ENCODE results near the gene SDK1.
"Not testable (repeated sequence)": the region's sequence is repeated elsewhere in the genome, so short reads cannot be mapped to it uniquely, and the experiment has no call there.

SDK1 gene

DNA sequence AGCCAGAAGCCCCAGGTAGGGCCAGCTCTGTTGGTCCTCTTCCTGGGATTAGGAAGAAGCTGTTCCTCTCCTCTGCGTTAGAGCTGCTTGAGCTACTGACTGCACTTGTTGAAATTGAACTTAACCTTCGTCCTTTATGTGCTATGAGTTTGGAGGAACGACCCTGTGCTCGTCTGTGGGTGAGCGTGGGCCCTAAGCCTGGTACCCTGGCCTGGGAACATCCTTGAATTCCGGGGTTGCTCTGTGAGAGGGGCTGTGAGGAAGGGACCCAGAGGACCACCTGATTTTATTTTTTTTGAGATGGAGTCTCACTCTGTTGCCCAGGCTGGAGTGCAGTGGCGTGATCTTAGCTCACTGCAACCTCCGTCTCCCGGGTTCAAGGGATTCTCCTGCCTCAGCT is 933.8 kb downstream of the SDK1 start:
- Histone ChIP-seq H3K4me1 (ENCODE audit: control insufficient read depth, insufficient read depth, low read length) (no peaks in the 10 kb centered on the region), H3K36me3 (ENCODE audit: control insufficient read depth in 2 of 2, insufficient read depth in 2 of 2, low read length in 2 of 2) (no peaks in the 10 kb centered on the region), H3K4me3 (ENCODE audit: low read length in 2 of 2) (no peak overlapping the region), H3K27ac (ENCODE audit: low read length) (no peak overlapping the region), H3K9me3 (ENCODE audit: control insufficient read depth in 2 of 2, low read length in 2 of 2) (no peaks in the 10 kb centered on the region), H3K27me3 (ENCODE audit: control insufficient read depth in 1 of 2, insufficient read depth in 2 of 2, low read length in 2 of 2) (no peaks in the 10 kb centered on the region), H3K9ac (ENCODE audit: low read length in 2 of 2) (no peak overlapping the region)

DNA sequence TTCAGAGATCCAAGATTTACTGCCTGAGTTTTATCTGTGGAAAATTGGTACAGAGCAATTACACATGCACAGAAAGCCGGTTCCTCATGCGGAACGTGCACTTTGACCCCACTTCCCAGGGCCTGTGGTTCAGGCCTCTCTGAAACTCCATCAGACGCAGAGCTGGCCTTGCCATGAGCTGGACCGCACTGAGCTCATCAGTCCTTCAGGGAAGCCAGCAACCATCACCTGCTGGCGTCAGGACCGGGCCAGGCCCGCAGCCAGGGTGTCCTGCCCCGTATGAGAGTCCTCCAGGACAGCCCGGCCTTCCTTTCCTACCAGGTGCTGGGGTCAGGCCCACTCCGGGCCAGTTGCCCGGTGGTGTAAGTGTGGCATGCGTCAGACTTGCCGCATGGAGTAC is 934.5 kb downstream of the SDK1 start:
- Histone ChIP-seq H3K4me3 (ENCODE audit: low read length in 2 of 2) (no peak overlapping the region), H3K4me1 (ENCODE audit: control insufficient read depth, insufficient read depth, low read length) (no peaks in the 10 kb centered on the region), H3K27ac (ENCODE audit: low read length) (no peak overlapping the region), H3K36me3 (ENCODE audit: control insufficient read depth in 2 of 2, insufficient read depth in 2 of 2, low read length in 2 of 2) (no peaks in the 10 kb centered on the region), H3K9ac (ENCODE audit: low read length in 2 of 2) (no peak overlapping the region), H3K9me3 (ENCODE audit: control insufficient read depth in 2 of 2, low read length in 2 of 2) (no peaks in the 10 kb centered on the region), H3K27me3 (ENCODE audit: control insufficient read depth in 1 of 2, insufficient read depth in 2 of 2, low read length in 2 of 2) (no peaks in the 10 kb centered on the region)

DNA sequence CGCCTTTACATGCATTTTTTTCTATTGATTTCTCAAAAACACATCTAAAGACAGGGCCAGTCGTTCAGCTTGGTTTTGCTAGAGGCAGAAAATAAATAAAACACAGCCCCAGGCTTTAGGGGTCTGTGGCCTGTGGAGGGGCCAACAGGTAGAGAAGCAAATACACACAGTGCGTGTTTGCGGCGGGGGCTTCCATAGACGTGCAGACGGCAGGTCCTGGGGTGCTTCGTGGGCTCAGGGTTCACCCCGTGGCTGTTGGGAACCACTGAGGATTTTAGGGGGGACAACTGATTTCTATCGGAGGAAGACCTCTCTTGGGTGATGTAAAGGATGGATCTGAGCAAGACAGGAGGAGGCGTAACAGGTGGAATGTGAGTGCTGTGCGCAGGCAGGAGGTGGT is 935.3 kb downstream of the SDK1 start:
- Histone ChIP-seq H3K9ac (ENCODE audit: low read length in 2 of 2) (no peak overlapping the region), H3K27me3 (ENCODE audit: control insufficient read depth in 1 of 2, insufficient read depth in 2 of 2, low read length in 2 of 2) (no peaks in the 10 kb centered on the region), H3K4me3 (ENCODE audit: low read length in 2 of 2) (no peak overlapping the region), H3K27ac (ENCODE audit: low read length) (no peak overlapping the region), H3K36me3 (ENCODE audit: control insufficient read depth in 2 of 2, insufficient read depth in 2 of 2, low read length in 2 of 2) (no peaks in the 10 kb centered on the region), H3K9me3 (ENCODE audit: control insufficient read depth in 2 of 2, low read length in 2 of 2) (no peaks in the 10 kb centered on the region), H3K4me1 (ENCODE audit: control insufficient read depth, insufficient read depth, low read length) (no peaks in the 10 kb centered on the region)

DNA sequence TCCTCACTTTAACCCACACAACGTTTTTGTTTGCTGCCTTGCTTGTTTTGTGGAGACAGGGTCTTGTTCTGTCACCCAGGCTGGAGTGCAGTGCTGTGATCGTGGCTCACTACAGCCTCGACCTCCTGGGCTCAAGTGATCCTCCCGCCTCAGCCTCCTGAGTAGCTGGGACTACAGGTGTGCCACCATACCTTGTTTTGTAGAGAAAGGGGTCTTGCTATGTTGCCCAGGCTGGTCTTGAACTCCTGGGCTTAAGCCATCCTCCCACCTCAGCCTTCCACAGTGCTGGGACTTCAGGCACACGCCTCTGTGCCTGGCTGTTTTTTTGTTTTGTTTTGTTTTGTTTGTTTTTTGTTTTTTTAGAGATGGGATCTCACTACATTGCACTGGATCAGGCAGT is 935.8 kb downstream of the SDK1 start:
- H3K9ac ChIP-seq (ENCODE audit: low read length in 2 of 2); H3K36me3 ChIP-seq (ENCODE audit: control insufficient read depth in 2 of 2, insufficient read depth in 2 of 2, low read length in 2 of 2); H3K27ac ChIP-seq (ENCODE audit: low read length); H3K4me3 ChIP-seq (ENCODE audit: low read length in 2 of 2); H3K27me3 ChIP-seq (ENCODE audit: control insufficient read depth in 1 of 2, insufficient read depth in 2 of 2, low read length in 2 of 2); H3K9me3 ChIP-seq (ENCODE audit: control insufficient read depth in 2 of 2, low read length in 2 of 2); H3K4me1 ChIP-seq (ENCODE audit: control insufficient read depth, insufficient read depth, low read length): not testable (repeated sequence)

DNA sequence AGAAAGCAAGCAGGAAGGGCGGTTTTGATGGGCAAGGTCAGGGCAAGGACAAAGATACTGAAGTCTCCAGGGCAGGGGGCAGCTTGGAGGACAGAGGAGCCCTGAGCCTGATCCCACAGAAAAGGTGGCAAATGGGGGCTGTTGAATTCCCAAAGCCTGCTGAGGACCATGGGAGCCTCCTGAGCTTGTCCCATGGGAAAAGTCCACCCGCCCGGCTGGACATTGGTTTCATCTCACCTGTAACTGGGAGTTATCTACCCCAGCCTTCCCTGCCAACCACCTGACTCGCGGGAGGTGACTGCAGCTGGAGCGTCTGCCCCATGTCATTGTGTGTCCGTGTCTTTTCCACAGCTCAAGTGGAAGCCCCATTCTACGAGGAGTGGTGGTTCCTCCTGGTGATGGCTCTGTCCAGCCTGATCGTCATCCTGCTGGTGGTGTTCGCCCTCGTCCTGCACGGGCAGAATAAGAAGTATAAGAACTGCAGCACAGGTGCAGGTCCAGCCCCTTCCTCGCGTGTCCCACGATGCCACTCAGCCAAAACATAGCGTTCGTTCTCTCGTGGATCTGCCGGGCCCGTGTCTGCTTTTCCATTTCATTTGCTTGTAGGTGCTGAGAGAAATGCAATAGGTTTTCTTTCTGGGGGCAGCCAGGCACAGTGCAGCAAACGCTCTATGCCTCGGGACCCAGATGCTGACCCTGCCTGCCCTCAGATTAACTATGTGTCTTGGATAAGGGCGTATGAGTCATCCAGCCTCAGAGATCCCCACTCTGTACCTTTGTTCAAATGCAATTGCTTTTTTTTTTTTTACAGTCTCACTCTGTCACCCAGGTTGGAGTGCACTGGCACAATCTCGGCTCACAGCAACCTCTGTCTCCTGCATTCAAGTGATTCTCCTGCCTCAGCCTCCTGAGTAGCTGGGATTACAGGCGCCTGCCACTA is 936.5 kb downstream of the SDK1 start:
- no peaks in the 10 kb centered on the region for H3K36me3 ChIP-seq (ENCODE audit: control insufficient read depth in 2 of 2, insufficient read depth in 2 of 2, low read length in 2 of 2)

DNA sequence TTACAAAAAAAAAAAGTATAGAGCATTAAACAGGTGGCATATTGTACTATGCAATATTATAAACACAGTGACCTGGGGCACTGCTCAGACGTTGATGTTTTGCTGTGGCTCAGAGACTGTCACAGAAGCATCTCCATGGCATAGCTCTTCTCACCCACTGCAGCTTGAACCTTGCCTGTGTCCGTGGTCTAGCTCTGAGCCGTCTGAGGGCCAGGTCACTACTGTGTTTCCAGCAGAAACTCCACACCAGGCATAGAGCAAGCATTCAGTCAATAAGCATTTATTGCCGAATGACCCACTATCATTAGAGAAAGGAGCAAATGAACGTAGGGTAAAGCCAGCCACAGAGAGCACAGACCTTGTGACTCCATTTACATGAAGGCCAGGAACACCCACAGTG is 937.8 kb downstream of the SDK1 start:
- Histone ChIP-seq H3K9me3 (ENCODE audit: control insufficient read depth in 2 of 2, low read length in 2 of 2) (no peaks in the 10 kb centered on the region), H3K27ac (ENCODE audit: low read length) (no peak overlapping the region), H3K27me3 (ENCODE audit: control insufficient read depth in 1 of 2, insufficient read depth in 2 of 2, low read length in 2 of 2) (no peaks in the 10 kb centered on the region), H3K4me3 (ENCODE audit: low read length in 2 of 2) (no peak overlapping the region), H3K9ac (ENCODE audit: low read length in 2 of 2) (no peak overlapping the region), H3K36me3 (ENCODE audit: control insufficient read depth in 2 of 2, insufficient read depth in 2 of 2, low read length in 2 of 2) (no peaks in the 10 kb centered on the region), H3K4me1 (ENCODE audit: control insufficient read depth, insufficient read depth, low read length) (no peaks in the 10 kb centered on the region)

More for the DNA sequence above, 936.5 kb downstream of the SDK1 start:
- Histone ChIP-seq H3K27me3 (ENCODE audit: control insufficient read depth in 1 of 2, insufficient read depth in 2 of 2, low read length in 2 of 2) (no peaks in the 10 kb centered on the region), H3K27ac (ENCODE audit: low read length) (no peak overlapping the region), H3K9me3 (ENCODE audit: control insufficient read depth in 2 of 2, low read length in 2 of 2) (no peaks in the 10 kb centered on the region), H3K4me1 (ENCODE audit: control insufficient read depth, insufficient read depth, low read length) (no peaks in the 10 kb centered on the region), H3K9ac (ENCODE audit: low read length in 2 of 2) (no peak overlapping the region), H3K4me3 (ENCODE audit: low read length in 2 of 2) (no peak overlapping the region)

DNA sequence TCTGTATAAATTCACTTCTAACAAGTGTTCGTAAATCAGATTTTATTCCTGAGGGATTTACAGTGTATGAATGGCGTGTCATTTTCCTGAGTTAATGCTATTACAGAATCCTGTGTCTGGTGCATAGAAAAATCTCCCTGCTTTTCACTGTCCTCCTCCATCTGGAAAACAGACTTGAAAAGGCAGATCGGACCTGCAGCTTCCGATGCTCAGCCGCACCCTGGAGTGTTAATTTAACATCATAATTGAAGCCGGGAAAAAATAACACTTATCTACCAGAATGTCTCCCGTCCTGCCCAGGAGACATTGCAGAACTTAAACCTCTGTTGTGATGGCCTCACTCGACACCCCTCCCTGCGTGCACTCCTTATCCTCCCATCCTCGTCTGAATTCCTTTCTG is 939.0 kb downstream of the SDK1 start:
- Histone ChIP-seq H3K27ac (ENCODE audit: low read length) (no peak overlapping the region), H3K4me3 (ENCODE audit: low read length in 2 of 2) (no peak overlapping the region), H3K4me1 (ENCODE audit: control insufficient read depth, insufficient read depth, low read length) (no peaks in the 10 kb centered on the region), H3K9me3 (ENCODE audit: control insufficient read depth in 2 of 2, low read length in 2 of 2) (peaks cover 0 to 8% of the 10 kb centered on the region in 2 donors), H3K27me3 (ENCODE audit: control insufficient read depth in 1 of 2, insufficient read depth in 2 of 2, low read length in 2 of 2) (no peaks in the 10 kb centered on the region), H3K36me3 (ENCODE audit: control insufficient read depth in 2 of 2, insufficient read depth in 2 of 2, low read length in 2 of 2) (no peaks in the 10 kb centered on the region), H3K9ac (ENCODE audit: low read length in 2 of 2) (no peak overlapping the region)

DNA sequence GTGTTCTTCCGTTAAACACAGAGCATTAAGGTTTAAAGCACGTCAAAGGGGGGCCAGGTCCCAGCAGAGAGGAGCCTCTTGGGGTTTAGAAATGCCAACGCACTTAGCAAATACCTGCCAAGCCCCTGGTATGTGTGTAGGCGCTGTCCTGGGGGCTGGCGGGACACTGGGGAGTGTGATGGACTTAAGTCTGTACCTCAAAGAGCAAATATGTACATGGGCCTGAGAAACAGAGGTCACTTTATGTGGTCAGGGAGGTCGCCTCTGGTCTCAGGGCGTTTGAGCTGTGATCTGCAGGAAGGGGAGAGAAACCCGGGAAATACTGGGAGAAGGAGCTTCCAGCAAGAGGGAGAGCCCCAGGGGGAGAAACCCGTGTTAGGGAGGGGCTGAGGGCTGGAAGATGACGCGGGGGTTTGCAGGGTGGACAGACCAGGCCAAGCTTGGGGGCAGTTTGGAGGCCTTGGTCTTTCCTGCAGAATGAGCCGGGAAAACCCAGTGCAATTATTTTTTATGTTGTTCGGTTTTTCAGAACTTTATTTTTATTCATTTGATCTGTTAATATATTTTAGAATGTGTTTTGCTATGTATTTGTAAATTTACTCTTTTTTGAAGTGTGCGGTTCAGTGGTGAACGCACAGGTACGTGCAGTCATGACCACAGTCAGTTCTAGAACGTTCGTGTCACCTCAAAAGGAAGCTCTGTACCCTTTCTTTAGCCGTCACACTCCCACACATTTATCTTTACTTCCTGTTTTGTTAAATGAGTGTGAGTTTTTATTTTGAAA is 939.7 kb downstream of the SDK1 start:
- Histone ChIP-seq H3K27ac (ENCODE audit: low read length) (no peak overlapping the region), H3K9ac (ENCODE audit: low read length in 2 of 2) (no peak overlapping the region), H3K27me3 (ENCODE audit: control insufficient read depth in 1 of 2, insufficient read depth in 2 of 2, low read length in 2 of 2) (no peaks in the 10 kb centered on the region), H3K9me3 (ENCODE audit: control insufficient read depth in 2 of 2, low read length in 2 of 2) (peaks cover 0 to 8% of the 10 kb centered on the region in 2 donors), H3K4me1 (ENCODE audit: control insufficient read depth, insufficient read depth, low read length) (no peaks in the 10 kb centered on the region), H3K4me3 (ENCODE audit: low read length in 2 of 2) (no peak overlapping the region), H3K36me3 (ENCODE audit: control insufficient read depth in 2 of 2, insufficient read depth in 2 of 2, low read length in 2 of 2) (no peaks in the 10 kb centered on the region)

DNA sequence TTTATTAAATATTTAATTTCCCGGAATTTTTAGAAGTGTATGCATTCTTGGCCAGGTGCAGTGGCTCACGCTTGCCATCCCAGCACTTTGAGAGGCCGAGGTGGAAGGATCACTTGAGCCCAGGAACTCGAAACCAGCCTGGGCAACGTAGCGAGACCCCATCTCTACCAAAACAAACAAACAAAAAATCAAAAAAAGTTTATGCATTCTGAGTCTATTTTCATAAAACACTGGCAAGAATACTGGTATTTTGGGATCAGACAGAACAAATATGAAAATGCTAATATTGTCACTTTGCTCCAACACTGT is 940.2 kb downstream of the SDK1 start:
- Histone ChIP-seq H3K27ac (ENCODE audit: low read length) (no peak overlapping the region), H3K9me3 (ENCODE audit: control insufficient read depth in 2 of 2, low read length in 2 of 2) (peaks cover 0 to 8% of the 10 kb centered on the region in 2 donors), H3K36me3 (ENCODE audit: control insufficient read depth in 2 of 2, insufficient read depth in 2 of 2, low read length in 2 of 2) (no peaks in the 10 kb centered on the region), H3K4me1 (ENCODE audit: control insufficient read depth, insufficient read depth, low read length) (no peaks in the 10 kb centered on the region), H3K27me3 (ENCODE audit: control insufficient read depth in 1 of 2, insufficient read depth in 2 of 2, low read length in 2 of 2) (no peaks in the 10 kb centered on the region), H3K9ac (ENCODE audit: low read length in 2 of 2) (no peak overlapping the region), H3K4me3 (ENCODE audit: low read length in 2 of 2) (no peak overlapping the region)

DNA sequence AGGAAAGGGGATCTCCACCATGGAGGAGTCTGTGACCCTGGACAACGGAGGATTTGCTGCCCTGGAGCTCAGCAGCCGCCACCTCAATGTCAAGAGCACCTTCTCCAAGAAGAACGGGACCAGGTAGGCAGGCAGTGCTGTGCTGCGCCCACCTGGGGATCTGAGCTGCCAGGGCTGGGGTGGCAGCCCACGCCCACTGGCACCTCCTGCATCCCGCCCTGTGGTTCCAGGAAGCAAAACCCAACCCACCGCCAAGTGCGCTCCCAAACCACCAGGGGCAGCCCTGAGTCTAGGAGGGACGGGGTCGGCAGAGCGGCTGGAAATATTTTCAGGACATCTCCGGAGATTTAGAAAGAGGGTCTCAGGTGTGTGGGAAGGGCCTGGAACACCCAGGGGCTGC is 940.7 kb downstream of the SDK1 start:
- Histone ChIP-seq H3K9me3 (ENCODE audit: control insufficient read depth in 2 of 2, low read length in 2 of 2) (peaks cover 0 to 8% of the 10 kb centered on the region in 2 donors), H3K4me1 (ENCODE audit: control insufficient read depth, insufficient read depth, low read length) (no peaks in the 10 kb centered on the region), H3K9ac (ENCODE audit: low read length in 2 of 2) (no peak overlapping the region), H3K27ac (ENCODE audit: low read length) (no peak overlapping the region), H3K36me3 (ENCODE audit: control insufficient read depth in 2 of 2, insufficient read depth in 2 of 2, low read length in 2 of 2) (no peaks in the 10 kb centered on the region), H3K27me3 (ENCODE audit: control insufficient read depth in 1 of 2, insufficient read depth in 2 of 2, low read length in 2 of 2) (no peaks in the 10 kb centered on the region), H3K4me3 (ENCODE audit: low read length in 2 of 2) (no peak overlapping the region)

DNA sequence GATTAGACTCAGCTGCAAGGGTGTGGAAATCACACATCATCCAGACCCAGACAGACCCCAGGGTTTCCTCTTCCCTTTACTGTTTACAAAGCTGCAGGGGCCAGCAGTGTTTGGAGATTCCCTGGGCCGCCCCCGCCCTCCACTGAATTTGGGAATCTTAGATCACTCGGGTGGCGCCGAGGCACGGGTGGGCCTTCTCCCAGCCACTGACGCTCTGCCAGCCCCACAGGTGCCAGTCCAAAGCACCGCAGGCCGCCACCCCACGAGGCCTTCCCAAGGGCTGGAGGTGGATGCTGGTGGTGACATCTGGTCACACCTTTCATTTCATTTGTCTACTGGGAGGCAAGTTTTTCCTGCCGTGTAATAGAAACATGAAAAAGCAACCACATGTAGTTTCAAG is 941.7 kb downstream of the SDK1 start:
- H3K27me3 ChIP-seq (ENCODE audit: control insufficient read depth in 1 of 2, insufficient read depth in 2 of 2, low read length in 2 of 2): no peaks in the 10 kb centered on the region
- H3K4me3 ChIP-seq (ENCODE audit: low read length in 2 of 2): no peak overlapping the region
- H3K36me3 ChIP-seq (ENCODE audit: control insufficient read depth in 2 of 2, insufficient read depth in 2 of 2, low read length in 2 of 2): no peaks in the 10 kb centered on the region
- no peak overlapping the region for H3K9ac ChIP-seq (ENCODE audit: low read length in 2 of 2)
- no peak overlapping the region for H3K27ac ChIP-seq (ENCODE audit: low read length)
- H3K4me1 ChIP-seq (ENCODE audit: control insufficient read depth, insufficient read depth, low read length): no peaks in the 10 kb centered on the region
- peaks cover 0 to 8% of the 10 kb centered on the region in 2 donors for H3K9me3 ChIP-seq (ENCODE audit: control insufficient read depth in 2 of 2, low read length in 2 of 2)

Data from stomach smooth muscle (tissue), 2 donors.